HL-60/S4 (cell line): Measurements from ENCODE around the gene NELL2.
"Not testable (repeated sequence)": the region's sequence is repeated elsewhere in the genome, so short reads cannot be mapped to it uniquely, and the experiment has no call there.

Experiments
- in situ Hi-C: fragments of 300-500 bp; cut with MboI; formaldehyde crosslinking; loops from 2 replicates; pipeline ENCODE4 v1.14.3; 2022; ENCODE audit warnings: low sequenced_read_pairs

Gene NELL2

GRCh38 chr12:44875954-44876543 is at the start of gene NELL2:
Gene NELL2 (minus strand): TSS chr12:44876315. CDS start chr12:44875869, 446 bp downstream.
- in situ Hi-C loops = no loop called here

GRCh38 chr12:44921736-44922135 is 45.6 kb upstream of the NELL2 start:
- in situ Hi-C loops = loop anchor here (10.0 kb wide), 1 partner anchor 907 kb away; no protein-coding TSS in a partner anchor

DNA sequence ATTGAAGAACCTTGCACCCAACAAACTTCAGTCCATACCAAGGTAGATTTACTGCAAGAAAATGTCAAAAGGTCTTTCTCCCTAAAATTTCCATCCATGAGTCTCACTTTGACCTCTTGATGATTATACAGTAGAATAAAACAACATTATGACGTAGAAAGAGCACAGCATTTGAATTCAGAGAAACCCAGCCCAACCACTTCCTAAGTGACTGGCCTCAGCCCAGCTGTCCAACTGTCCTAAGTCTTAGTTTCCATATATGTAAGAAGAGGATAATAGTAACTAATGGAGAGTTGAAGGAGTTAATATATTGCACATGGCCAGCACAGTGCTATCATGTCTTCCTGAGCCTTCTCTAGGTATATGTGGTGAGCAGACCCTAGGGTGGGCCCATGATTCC is 41.0 kb upstream of the NELL2 start:
- in situ Hi-C loops = no loop called here

GRCh38 chr12:44915958-44916357 is 39.8 kb upstream of the NELL2 start:
- in situ Hi-C loops = no loop called here

GRCh38 chr12:44904321-44904720 is 28.2 kb upstream of the NELL2 start:
- in situ Hi-C loops = no loop called here

DNA sequence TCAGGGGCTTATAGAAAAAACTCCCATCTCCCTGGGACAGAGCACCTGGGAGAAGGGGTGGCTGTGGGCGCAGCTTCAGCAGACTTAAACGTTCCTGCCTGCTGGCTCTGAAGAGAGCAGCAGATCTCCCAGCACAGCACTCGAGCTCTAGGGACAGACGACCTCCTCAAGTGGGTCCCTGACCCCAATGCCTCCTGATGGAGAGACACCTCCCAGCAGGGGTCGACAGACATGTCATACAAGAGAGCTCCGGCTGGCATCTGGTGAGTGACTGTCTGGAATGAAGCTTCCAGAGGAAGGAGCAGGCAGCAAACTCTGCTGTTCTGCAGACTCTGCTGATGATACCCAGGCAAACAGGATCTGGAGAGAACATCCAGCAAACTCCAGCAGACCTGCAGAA is 22.0 kb upstream of the NELL2 start:
- in situ Hi-C loops = not testable (repeated sequence)

- in situ Hi-C loops = no loop called here
Measured at GRCh38 chr12:44889926-44890325, 13.8 kb upstream of the NELL2 start.

GRCh38 chr12:44889162-44889561 is 13.0 kb upstream of the NELL2 start:
- in situ Hi-C loops = no loop called here

DNA sequence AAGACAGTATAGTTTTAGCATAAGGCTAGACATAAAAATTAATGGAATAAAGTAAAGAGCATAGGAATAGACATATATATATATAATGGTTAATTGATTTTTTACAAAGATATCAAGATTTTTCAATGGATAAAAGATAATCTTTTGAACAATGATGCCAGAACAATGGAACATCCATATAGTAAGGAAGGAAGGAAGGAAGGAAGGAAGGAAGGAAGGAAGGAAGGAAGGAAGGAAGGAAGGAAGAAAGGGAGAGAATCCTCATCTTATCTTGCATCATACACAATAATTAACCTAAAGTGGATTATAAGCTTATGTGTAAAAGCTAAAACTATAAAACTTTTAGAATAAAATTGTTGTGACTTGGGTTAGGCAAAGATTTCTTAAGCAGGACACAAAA is 9.8 kb upstream of the NELL2 start:
- in situ Hi-C loops = no loop called here

DNA sequence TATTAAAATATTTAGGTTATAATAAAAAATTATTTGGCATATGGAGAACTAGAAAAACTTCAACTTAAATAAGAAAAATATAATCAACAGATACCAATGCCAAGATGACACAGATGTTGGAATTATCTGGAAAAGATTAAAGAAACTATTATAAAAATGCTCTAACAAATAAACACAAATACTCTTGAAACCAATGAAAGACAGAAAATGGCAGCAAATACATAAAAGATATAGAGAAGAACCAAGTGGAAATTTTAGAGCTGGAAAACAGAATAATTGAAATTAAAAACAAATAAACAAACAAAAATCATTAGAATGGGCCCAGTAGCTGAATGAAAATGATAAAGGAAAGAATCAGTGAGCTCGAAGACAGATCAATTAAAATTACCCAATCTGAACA is 5.1 kb upstream of the NELL2 start:
- in situ Hi-C loops = no loop called here

DNA sequence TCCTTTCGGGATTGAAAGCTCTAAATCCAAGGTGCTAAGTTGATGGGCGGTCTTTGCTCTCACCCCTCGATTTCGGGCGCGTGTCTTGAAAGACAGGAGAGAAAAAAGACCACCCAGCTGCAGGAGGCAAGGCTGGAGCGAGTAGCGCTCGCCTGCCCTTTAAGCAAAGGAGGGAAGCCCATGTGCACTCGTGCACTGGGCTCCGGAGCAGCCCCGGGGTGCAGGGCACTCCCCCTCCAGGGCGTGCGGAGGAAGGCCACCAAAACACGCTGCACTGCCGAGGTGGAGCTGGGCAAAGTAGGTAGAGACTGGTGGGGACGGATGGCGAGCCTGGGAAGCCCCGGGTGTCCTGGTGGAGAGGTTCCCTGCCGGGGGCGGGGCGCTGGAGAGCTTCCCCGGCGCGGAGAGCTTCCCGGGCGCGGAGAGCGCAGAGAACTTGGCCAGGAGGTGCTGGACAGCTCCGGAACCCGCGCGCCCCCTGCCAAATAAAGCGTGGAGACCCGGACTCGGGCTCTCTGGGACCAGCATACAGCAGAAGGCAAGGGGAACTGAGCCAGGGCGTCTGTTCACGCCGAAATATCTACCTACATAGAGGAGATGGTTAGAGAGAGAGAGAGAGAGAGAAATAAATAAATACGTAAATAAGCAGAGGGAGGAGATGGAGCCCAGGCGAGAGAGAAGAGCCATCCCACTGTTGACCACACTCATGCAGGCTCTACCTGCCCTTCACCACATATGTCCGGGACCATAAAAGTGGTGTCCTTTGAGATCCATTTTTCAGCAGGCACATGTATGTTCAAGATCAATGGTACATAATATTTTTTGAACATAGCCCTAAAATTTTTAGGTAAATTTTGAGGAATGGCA is 662 bp upstream of the NELL2 start:
- in situ Hi-C loops = no loop called here

GRCh38 chr12:44875417-44875953 is 630 bp downstream of the NELL2 start:
- in situ Hi-C loops = no loop called here

- in situ Hi-C loops = no loop called here
Measured at GRCh38 chr12:44874981-44875416, 1.1 kb downstream of the NELL2 start.

- in situ Hi-C loops = no loop called here
Measured at GRCh38 chr12:44873898-44874297, 2.2 kb downstream of the NELL2 start.

- in situ Hi-C loops = no loop called here
Measured at GRCh38 chr12:44869503-44869902, 6.6 kb downstream of the NELL2 start.

DNA sequence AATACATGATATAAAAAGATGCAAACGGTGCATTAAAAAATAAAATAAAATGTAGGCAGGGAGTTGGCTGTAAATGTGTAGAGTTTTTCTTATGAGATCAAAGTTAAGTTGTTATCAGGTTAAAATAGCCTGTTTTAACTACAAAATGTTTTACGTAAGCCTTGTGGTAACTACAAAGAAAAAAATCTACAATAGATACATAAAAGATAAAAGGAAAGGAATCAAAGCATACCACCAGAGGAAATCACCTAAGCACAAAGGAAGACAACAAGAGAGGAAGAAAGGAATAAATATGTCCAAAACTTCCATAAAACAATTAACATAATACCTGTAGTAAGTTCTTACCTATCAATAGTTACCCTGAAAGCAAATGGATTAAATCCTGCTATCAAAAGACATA is 12.2 kb downstream of the NELL2 start:
- in situ Hi-C loops = no loop called here

GRCh38 chr12:44859998-44860689 is 16.0 kb downstream of the NELL2 start:
- in situ Hi-C loops = no loop called here

DNA sequence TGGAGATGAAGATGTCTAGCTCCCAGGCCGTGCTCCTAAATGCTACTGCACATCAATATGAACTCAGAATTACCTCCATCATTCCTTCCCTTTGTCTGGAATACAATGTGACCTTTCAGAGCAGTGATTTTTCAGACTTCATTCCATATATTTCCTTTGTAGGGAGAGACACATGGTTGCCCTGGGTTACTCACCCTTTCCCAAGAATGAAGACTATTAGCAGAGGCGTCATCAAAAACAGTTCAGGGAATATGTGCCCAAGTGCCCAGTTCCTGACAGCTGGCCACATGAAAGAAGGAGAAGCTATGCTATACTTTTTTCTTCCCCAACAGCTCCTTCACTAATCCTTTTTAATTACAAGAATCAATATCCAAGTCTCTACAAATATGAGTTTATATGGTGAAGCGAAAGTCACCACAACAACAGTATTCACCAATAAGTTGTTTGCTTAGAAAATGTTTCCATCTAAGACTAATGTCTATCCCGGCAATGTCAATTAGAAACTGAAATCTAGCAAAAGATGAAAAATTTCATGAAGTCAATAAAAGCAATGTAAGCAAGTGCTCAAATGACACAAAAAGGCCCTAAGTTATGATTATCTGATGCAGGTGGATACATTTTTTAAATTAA is 17.8 kb downstream of the NELL2 start:
- in situ Hi-C loops = no loop called here

GRCh38 chr12:44852483-44852882 is 23.6 kb downstream of the NELL2 start:
- in situ Hi-C loops = no loop called here

- in situ Hi-C loops = no loop called here
Measured at GRCh38 chr12:44851586-44851985, 24.5 kb downstream of the NELL2 start.

DNA sequence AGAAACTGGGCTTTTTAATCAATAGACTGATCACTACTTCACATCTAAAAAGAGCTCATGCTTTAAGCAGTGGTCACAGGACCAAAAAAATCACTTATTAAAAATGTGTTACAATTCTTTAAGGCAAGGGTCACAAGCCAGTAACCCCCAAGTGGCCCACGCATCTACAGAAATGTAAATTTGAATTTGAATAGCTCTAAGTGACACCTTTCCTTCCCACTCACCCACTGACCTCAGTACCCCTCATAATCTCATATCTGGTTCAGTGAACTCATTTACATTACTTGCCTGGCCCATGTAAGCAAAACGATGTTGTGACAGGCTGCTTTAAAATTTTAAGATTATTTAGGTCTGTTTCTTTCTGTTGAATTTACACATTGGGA is 27.4 kb downstream of the NELL2 start:
- in situ Hi-C loops = no loop called here
